ENCODE measurements around the gene TMEM243. TPM values are rescaled to one million over a fixed set of nuclear protein-coding genes. Genes with fewer than 3 reads are reported as not detected.

TMEM243 gene
- total and polyA plus RNA-seq, 2 of the 13 experiments (the other 11 are each of a cell fraction or from before 2014, with no cell fraction given): 25.1 to 31.2 TPM

DNA sequence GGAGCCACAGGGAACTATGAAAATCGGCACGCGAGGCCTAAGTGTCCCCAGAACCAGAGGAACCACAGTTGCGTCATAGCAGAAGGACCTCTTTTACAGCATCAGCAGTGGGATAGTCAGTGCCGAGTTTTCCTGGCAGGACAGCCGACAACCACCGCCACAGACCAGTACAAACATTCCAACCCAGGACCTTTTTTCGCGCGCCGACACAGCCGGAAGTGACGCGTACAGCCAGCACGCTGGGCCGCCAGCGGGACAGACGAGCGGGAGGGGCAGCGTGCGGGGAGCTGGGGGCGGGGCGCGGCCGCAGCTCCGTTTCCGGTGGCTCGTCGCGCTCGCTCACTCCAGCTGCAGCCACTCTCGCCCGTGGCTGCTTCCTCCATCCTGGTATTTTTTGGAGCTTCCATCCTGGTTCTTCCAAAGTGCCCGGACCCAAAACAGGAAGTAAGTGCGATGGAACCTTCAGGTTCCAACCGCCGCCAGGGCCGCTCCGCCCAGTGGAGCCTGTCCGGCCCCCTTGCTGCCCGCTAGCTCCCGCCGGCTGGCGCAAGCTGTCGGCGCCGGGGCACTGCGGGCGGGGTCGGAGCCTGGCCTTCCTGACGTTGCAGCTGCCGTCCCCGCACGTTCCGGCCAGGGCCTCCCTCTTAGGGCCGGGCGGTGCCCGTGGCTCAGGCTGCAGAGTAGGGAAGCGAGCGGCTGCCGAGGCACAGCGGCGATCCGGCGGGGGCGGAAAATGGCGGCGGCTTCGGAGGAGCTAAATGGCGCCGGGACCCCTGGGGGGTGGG lies 67.2 kb downstream of the TMEM243 start, which contains the start of gene DMTF1 (continued):
- TF ChIP-seq, protein P1, sequence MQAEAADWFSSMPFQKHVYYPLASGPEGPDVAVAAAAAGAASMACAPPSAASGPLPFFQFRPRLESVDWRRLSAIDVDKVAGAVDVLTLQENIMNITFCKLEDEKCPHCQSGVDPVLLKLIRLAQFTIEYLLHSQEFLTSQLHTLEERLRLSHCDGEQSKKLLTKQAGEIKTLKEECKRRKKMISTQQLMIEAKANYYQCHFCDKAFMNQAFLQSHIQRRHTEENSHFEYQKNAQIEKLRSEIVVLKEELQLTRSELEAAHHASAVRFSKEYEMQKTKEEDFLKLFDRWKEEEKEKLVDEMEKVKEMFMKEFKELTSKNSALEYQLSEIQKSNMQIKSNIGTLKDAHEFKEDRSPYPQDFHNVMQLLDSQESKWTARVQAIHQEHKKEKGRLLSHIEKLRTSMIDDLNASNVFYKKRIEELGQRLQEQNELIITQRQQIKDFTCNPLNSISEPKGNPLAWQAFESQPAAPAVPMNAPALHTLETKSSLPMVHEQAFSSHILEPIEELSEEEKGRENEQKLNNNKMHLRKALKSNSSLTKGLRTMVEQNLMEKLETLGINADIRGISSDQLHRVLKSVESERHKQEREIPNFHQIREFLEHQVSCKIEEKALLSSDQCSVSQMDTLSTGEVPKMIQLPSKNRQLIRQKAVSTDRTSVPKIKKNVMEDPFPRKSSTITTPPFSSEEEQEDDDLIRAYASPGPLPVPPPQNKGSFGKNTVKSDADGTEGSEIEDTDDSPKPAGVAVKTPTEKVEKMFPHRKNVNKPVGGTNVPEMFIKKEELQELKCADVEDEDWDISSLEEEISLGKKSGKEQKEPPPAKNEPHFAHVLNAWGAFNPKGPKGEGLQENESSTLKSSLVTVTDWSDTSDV (CRISPR knock-in tag; IDR thresholded peaks at IDR 0.05): peak; percentile 24; the same call in 1 of the 2 replicates
- TF ChIP-seq ZNF263 (CRISPR knock-in tag; IDR thresholded peaks at IDR 0.05): no peak; the same call in 1 of the 2 replicates
- TF ChIP-seq ATF7 (IDR thresholded peaks at IDR 0.05): no peak
- TF ChIP-seq ATF7 (CRISPR knock-in tag; IDR thresholded peaks at IDR 0.05): 0 out of 2 replicates have a peak, but pooled peaks have one; percentile 48
- TF ChIP-seq ZNF703 (CRISPR knock-in tag; IDR thresholded peaks at IDR 0.05; ENCODE audit: borderline replicate concordance): no peak; the same call in 1 of the 2 replicates
- TF ChIP-seq FOXK2 (IDR thresholded peaks at IDR 0.05): peak; percentile 9; the same call in 1 of the 2 replicates
- TF ChIP-seq, protein P2, sequence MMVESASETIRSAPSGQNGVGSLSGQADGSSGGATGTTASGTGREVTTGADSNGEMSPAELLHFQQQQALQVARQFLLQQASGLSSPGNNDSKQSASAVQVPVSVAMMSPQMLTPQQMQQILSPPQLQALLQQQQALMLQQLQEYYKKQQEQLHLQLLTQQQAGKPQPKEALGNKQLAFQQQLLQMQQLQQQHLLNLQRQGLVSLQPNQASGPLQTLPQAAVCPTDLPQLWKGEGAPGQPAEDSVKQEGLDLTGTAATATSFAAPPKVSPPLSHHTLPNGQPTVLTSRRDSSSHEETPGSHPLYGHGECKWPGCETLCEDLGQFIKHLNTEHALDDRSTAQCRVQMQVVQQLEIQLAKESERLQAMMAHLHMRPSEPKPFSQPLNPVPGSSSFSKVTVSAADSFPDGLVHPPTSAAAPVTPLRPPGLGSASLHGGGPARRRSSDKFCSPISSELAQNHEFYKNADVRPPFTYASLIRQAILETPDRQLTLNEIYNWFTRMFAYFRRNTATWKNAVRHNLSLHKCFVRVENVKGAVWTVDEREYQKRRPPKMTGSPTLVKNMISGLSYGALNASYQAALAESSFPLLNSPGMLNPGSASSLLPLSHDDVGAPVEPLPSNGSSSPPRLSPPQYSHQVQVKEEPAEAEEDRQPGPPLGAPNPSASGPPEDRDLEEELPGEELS (CRISPR knock-in tag; IDR thresholded peaks at IDR 0.05): peak; percentile 42
- TF ChIP-seq, protein P3, sequence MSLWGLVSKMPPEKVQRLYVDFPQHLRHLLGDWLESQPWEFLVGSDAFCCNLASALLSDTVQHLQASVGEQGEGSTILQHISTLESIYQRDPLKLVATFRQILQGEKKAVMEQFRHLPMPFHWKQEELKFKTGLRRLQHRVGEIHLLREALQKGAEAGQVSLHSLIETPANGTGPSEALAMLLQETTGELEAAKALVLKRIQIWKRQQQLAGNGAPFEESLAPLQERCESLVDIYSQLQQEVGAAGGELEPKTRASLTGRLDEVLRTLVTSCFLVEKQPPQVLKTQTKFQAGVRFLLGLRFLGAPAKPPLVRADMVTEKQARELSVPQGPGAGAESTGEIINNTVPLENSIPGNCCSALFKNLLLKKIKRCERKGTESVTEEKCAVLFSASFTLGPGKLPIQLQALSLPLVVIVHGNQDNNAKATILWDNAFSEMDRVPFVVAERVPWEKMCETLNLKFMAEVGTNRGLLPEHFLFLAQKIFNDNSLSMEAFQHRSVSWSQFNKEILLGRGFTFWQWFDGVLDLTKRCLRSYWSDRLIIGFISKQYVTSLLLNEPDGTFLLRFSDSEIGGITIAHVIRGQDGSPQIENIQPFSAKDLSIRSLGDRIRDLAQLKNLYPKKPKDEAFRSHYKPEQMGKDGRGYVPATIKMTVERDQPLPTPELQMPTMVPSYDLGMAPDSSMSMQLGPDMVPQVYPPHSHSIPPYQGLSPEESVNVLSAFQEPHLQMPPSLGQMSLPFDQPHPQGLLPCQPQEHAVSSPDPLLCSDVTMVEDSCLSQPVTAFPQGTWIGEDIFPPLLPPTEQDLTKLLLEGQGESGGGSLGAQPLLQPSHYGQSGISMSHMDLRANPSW (CRISPR knock-in tag; IDR thresholded peaks at IDR 0.05; ENCODE audit: borderline replicate concordance): peak; percentile 65; the same call in 1 of the 2 replicates
- TF ChIP-seq, protein P4, sequence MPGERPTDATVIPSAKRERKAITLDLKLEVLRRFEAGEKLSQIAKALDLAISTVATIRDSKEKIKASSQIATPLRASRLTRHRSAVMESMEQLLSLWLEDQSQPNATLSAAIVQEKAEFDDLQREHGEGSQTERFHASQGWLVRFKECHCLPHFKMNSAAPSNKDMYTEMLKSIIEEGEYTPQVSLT (CRISPR knock-in tag; IDR thresholded peaks at IDR 0.05; ENCODE audit: borderline replicate concordance, low read depth): no peak
- TF ChIP-seq, protein P5, sequence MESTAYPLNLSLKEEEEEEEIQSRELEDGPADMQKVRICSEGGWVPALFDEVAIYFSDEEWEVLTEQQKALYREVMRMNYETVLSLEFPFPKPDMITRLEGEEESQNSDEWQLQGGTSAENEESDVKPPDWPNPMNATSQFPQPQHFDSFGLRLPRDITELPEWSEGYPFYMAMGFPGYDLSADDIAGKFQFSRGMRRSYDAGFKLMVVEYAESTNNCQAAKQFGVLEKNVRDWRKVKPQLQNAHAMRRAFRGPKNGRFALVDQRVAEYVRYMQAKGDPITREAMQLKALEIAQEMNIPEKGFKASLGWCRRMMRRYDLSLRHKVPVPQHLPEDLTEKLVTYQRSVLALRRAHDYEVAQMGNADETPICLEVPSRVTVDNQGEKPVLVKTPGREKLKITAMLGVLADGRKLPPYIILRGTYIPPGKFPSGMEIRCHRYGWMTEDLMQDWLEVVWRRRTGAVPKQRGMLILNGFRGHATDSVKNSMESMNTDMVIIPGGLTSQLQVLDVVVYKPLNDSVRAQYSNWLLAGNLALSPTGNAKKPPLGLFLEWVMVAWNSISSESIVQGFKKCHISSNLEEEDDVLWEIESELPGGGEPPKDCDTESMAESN (CRISPR knock-in tag; conservative IDR thresholded peaks at IDR 0.05): peak; percentile 45; the same call in 1 of the 2 replicates
- TF ChIP-seq ZNF546 (CRISPR knock-in tag; conservative IDR thresholded peaks at IDR 0.05): peak; percentile 76; the same call in 1 of the 2 replicates
- no peak for TF ChIP-seq PAF1 (CRISPR knock-in tag; IDR thresholded peaks at IDR 0.05)
- peak; percentile 76 for TF ChIP-seq ERF (CRISPR knock-in tag; IDR thresholded peaks at IDR 0.05)
- TF ChIP-seq ZNF468 (CRISPR knock-in tag; IDR thresholded peaks at IDR 0.05): no peak
- peak; percentile 32; the same call in 1 of the 2 replicates for TF ChIP-seq ZFP1 (CRISPR knock-in tag; IDR thresholded peaks at IDR 0.05)
- TF ChIP-seq NFYB (CRISPR knock-in tag; IDR thresholded peaks at IDR 0.05): peak; percentile 52
- peak; percentile 93 for TF ChIP-seq POLR2G (IDR thresholded peaks at IDR 0.05; ENCODE audit: low read depth, low read length)
- peak; percentile 97 for TF ChIP-seq SPEN (CRISPR knock-in tag; IDR thresholded peaks at IDR 0.05; ENCODE audit: low read depth)
